Activated CD8-positive, alpha-beta memory T cell treated with anti-CD3 and anti-CD28 coated beads, Interleukin-2, amount 50 U/mL, for 4 hours (primary cell): ENCODE measurements around the gene ZNF25.
"Not testable (repeated sequence)": the region's sequence is repeated elsewhere in the genome, so short reads cannot be mapped to it uniquely, and the experiment has no call there.

Source experiments
- DNase-seq: peaks from one replicate; pipeline ENCODE4 v3.0.0-alpha.2; 2020

The ZNF25 gene

DNA sequence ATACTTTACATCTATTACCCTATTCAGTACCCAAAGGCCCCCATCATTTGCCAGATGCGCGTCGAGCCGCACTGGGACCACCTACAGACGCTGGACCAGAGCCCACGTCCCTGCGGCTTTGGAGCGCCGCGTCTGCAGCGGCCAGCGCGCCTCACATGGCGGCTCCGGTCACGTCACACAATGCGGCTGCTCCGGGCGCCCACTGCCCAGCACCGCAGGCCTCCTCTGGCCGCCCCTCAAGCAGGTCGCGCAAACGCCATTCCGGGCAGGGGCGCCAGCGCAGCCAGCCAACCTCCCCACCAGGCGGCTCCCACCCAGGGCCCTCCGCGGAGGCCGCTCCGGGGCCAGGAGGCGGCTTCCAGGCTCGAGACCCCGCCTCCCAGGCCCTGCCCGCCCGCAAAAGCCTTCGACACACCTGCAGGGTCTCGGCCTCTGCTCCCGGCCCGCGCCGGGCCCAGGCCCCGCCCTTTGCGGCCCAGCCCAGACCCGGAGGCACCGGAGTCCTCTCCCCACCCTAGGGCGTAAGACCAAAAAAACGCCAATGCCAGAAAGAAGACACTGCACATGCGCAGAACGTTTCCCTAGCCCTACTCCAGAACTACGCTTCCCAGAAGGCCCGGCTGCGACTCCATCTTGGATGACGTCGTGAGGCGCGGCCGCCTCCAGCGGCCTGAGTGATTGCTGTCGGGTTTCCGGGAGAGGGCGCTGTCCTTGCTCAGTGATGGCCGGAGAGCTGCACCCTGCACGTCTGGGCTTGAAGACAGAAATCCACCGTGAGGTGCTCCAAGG, at the start of gene ZNF25:
ZNF25 (minus strand) TSS at position 557 of the 789 bp plus-strand sequence. CDS start 4,925 bp downstream, outside the sequence.
- DNase-seq, result peak; percentile 97

DNA sequence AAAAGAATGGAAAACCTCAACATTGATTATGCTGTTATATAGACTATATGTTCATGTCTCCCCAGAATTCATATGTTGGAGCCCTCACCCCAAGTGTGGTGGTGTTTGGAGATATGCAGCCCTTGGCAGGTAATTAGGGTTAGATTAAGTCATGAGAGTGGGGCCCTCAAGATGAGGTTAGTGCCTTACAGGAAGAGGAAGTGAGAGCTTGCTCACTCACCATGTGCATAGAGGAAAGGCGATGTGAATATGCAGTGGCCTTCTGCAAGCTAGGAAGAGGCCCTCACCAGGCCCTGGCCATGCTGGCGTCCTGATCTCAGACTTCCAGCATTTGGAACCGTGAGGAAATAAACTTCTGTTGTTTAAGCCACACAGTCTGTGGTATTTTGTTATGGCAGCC, 48.8 kb upstream of the ZNF25 start:
- DNase-seq, result no peak

DNA sequence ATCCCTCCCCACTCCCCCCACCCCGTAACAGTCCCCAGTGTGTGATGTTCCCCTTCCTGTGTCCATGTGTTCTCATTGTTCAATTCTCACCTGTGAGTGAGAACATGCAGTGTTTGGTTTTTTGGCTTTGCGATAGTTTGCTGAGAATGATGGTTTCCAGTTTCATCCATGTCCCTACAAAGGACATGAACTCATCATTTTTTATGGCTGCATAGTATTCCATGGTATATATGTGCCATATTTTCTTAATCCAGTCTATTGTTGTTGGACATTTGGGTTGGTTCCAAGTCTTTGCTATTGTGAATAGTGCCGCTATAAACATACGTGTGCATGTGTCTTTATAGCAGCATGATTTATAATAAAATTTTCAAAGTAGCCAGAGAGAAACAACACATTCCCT, 42.7 kb upstream of the ZNF25 start:
- DNase-seq, result not testable (repeated sequence)

DNA sequence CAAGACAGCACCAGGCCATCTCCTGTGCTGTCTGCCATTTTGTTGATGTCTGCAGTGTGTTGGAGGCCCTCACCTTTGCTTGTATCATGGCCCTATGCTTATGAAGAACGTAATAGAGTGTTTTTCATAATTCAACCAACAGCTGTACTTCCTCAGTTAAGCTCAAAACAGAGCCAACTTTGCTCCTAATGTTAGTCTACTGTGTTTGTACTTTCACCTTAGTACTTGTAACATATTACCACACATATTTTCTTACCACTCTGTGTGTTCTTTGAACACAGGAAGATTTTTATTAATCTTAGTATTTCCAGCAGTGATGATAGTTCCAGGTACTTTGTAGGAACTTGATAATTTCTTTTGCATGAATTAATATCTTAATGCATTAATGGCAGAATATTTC, 39.9 kb upstream of the ZNF25 start:
- DNase-seq, result no peak

DNA sequence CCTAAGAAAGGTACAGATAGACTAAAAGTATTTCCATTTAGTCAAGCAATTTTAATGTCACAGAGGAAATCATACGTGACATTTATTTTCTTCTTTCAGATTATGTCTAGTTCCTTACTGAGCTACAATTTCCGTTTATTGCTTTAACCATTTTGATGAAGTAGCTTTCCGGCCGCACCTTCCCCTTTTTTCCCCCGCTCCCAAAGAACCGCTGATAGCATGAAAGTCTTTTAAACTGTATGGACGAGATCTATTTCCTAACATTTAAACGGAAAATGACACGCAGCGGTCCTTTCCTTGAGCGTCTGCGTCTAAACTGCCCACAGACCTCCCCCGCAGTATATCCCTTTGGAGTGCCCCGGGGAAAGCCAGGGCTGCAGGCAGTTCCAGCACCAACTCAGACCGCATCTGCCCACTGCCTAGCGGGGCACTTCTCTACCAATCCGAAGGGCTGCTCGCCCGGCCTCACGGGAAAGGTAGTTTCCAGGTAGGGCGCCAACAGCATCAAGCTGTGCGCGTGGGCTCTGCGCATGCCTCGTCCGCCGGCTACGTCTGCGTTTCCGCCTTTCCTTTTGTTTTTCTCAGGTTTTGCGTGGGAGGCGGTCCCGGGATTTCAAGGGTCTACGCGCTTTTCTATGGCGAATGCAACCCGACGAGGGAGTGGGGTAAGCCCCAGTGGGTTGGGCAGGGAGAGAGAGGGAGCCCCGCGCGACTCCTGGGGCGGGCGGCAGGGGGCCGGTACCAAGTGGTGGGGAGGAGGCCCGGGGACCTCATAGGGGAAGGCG, 33.9 kb upstream of the ZNF25 start, which contains the start of gene ZNF33A:
ZNF33A (plus strand) TSS at position 557 of the 785 bp plus-strand sequence. CDS start 1,667 bp downstream, outside the sequence.
- DNase-seq, result peak; percentile 89

DNA sequence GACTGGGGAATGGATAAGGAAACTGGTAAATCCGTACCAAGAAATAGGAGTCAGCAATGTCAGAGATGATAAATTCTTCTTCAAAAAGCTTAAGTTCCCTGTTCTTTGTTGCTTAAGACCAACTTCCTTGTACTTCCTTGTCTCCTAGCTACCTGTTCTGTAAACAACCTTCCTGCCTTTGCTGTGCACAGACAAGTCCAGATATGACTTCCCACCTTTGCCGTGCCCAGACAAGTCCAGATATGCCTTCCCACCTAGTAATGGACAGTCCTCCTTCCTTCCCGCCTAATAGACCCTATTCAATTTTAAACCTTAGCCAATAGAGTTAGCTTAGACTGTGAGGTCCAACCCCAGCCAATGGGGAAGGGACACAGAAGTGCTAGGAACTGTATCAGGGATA, 31.5 kb upstream of the ZNF25 start:
- DNase-seq, result no peak

DNA sequence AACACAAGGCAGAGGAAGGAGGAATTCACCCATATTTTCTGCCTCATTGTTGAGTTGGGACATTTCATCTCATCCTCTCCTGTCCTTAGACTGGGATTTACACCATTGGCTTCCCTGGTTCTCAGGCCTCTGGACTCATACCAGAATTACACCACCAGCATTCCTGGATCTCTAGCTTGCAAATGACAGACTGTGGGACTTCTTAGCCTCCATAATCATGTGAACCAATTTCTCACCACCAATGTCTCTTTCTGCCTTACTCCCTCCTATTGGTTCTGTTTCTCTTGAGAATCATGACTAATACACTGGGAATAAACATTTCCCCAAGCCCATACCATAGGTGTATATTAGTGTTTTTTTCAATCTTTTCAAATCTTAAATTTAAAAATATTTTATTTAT, 31.1 kb upstream of the ZNF25 start:
- no peak for DNase-seq

DNA sequence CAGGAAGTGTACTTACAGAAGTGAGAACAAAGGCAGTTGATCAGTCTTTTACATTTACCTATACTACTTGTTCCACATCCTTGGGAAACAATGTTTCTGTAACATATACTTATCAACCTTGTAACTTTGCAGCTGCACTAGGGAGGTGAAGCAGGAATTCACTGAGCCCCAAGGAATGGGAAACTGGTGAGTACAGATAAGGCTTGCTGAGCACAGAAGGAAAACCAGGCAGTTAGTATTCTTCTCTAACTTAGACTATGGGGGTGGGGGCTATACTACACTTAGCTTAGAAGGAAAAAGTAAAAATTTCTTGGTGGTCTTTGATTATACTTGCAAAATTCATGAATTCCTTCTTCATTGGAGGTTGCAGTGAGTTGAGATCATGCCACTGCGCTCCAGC, 27.1 kb upstream of the ZNF25 start:
- DNase-seq, result no peak

DNA sequence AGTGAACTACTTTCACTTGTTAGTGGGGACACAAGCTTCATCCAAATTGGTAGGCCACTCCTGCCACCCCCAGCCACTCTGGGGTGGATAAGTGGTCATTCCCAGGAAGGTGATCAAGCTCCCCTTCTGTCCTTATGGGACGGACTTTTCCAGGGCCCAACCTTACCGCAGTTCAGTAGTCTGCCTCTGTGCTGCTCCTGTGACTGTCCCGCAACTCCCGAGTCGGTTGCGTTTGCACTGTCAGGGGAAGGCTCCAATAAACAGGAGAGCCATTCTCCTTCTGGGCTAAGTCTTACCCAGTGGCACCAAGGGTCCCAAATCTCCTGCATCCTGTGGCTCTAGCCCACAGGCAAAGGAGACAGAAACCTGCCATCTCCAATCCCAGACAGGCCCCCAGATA, 26.6 kb upstream of the ZNF25 start:
- no peak for DNase-seq

DNA sequence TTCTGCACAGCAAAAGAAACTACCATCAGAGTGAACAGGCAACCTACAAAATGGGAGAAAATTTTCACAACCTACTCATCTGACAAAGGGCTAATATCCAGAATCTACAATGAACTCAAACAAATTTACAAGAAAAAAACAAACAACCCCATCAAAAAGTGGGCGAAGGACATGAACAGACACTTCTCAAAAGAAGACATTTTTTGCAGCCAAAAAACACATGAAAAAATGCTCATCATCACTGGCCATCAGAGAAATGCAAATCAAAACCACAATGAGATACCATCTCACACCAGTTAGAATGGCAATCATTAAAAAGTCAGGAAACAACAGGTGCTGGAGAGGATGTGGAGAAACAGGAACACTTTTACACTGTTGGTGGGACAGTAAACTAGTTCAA, 24.0 kb upstream of the ZNF25 start:
- not testable (repeated sequence) for DNase-seq

DNA sequence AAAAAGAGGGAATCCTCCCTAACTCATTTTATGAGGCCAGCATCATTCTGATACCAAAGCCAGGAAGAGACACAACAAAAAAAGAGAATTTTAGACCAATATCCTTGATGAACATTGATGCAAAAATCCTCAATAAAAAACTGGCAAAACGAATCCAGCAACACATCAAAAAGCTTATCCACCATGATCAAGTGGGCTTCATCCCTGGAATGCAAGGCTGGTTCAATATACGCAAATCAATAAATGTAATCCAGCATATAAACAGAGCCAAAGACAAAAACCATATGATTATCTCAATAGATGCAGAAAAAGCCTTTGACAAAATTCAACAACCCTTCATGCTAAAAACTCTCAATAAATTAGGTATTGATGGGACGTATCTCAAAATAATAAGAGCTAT, 22.5 kb upstream of the ZNF25 start:
- DNase-seq, result not testable (repeated sequence)

DNA sequence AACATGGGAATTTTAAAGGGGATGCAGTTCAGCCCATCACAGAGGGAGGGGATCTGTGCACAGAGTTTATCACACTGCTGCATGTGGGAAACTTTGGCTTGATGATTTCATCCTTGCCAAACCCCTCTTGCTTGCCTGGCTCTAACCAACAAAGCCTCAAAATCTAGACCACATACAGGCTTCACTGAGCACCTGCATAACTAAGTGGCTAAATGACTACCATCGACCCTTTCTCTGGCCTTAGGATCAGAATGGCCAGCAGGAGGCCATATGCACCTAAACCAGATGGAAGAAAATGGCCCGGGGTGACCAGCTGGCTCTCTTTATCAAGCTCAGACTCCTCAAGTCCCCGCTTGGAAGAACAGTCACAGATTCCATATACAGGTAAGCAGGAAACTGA, 15.6 kb upstream of the ZNF25 start:
- no peak for DNase-seq

DNA sequence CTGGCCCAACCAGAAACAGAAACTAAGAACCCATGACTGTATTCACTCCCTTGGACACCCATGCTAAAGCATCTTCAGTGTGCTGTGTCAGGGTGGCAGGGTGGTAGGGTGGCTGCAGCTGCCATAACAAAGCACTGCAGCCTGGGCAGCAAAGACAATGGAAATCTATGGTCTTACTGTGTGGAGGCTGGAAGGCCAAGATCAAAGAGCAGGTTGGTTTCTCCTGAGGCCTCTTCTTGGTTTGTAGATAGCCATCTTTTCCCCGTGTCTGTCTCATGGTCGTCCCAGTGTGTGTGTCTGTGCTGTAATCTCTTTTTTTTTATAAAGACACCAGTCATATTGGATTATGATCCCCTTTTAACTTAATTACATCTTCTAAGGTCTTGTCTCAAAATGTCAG, 15.2 kb upstream of the ZNF25 start:
- no peak for DNase-seq

DNA sequence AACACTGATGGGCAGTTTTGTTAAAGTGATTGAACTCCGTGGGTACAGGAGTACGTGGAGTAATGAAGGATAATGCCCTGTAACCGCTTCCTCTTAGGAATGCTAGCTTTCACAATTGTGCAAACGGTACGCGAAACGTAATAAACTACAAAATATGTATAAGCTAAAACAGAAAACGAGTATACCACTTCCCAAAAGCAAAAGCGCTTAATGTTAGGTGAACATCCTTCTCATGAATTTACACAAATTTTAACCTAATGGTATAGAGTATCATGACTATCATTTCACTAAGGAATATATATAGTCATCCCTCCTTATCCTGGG, 395 bp upstream of the ZNF25 start:
- no peak for DNase-seq

DNA sequence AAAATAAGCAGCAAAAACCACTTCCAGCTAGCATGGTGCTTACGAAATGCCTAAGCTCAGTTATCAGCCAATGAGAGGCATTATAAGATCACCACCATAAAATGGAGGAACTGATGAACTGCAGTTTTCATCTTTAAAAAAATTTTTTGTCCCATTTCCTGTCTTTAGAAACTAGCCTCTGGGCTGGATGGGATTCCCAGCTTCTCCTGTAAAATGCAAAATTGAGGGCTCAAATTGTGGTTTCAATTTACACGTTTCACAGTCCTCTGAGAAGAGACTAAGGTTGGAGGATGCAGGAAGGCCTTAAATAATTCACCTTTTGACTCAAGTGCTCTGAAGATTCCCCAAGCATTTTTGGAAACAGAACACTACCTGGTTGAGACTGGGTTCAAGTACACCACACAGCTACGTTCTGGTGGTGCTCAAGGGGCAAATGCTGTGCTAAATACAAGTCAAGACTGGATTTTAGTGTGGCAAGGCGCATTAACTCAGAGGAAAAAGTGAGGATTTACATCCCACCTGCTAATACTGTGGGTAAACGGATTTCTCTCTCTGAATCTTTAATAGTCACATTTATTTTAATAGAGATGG, 951 bp downstream of the ZNF25 start:
- no peak for DNase-seq

DNA sequence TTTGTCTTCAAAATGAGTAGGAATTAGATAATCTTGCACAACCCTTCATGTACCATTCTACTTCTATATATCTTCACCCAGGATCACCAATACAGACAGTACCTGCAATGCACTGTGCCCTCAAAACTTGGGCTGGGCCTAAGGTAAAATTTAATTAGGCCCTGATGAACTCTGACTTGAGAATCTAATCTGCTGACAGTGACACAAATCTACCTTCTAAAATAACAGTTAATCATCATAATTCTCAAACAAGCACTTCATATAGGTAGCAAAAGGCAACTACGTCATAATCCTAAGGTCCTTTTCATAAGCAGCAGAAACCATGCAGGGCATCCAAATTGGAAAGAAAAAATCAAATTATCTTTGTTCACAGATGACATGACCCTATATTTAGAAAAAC, 4.1 kb downstream of the ZNF25 start:
- no peak for DNase-seq

DNA sequence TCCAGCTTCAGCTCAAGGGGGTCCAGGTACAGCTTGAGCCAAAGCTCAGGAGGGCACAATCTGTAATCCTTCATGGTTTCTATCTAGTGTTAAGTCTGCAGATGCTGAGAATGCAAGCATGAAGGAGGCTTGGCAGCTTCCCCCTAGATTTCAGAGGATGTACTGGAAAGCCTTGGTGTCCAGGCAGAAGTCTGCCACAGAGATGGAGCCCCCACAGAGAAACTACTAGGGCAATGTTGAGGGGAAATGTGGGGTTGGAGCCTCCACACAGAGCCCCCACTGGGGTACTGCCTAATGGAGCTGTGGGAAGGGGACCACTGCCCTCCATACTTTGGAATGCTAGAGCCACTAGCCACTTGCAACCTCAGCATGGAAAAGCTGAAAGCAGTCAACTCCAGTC, 11.4 kb downstream of the ZNF25 start:
- no peak for DNase-seq

DNA sequence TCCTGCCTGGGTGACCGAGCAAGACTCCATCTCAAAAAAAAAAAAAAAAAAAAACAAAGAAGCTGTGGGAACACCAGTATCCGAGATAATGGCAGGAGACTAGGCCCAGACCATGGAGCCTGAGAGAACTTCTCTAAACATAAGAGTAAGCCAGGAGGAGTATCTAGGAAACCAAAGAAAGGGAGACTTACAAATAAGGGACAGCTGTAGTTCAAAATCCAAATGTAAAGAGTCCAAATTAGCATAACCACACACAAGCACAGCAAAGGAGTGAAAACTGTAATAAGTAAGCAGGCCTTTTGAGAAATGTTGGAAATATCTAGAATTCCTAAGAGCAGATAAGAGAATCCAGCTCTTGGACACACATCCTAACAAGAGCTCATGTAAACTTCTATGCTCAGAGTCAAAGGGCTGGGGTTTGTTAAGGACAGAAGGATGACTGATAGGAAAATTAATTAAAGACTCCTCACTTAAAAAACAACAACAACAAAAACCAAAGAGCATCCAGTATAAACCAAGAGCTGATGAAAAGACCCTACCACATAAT, 15.8 kb downstream of the ZNF25 start:
- no peak for DNase-seq

DNA sequence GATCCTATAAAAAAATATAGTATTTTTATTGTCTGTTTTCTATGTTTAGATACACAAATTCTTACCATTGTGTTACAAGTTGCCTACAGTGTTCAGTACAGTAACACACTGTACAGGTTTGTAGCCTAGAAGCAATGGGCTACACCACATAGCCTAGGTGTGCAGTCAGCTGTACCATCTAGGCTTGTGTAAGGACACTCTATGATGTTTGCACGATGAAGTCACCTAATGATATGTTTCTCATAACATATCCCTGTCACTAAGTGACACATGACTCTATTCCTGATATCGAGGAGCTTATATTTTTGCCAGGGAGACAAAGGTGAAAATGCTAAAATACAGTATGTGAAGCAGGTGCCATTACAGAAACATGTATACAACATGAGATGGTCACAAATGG, 18.6 kb downstream of the ZNF25 start:
- DNase-seq, result no peak

DNA sequence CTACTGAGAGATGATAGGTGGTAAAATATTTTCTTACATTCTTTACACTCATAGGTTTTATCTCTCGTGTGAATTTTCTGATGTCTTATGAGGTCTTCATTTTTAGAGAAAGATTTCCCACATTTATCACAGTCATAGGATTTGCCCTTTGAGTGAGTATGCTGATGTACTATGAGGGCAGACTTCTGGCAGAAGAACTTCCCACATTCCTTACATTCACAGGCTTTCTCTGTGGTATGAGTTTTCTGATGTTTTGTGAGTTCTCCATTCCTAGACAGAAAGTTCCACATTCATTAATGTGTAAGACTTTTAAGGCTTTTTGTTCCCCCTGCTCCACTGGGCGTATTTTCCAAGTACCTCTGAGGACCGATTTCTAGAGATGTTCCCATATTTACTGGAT, 23.5 kb downstream of the ZNF25 start:
- DNase-seq, result no peak

DNA sequence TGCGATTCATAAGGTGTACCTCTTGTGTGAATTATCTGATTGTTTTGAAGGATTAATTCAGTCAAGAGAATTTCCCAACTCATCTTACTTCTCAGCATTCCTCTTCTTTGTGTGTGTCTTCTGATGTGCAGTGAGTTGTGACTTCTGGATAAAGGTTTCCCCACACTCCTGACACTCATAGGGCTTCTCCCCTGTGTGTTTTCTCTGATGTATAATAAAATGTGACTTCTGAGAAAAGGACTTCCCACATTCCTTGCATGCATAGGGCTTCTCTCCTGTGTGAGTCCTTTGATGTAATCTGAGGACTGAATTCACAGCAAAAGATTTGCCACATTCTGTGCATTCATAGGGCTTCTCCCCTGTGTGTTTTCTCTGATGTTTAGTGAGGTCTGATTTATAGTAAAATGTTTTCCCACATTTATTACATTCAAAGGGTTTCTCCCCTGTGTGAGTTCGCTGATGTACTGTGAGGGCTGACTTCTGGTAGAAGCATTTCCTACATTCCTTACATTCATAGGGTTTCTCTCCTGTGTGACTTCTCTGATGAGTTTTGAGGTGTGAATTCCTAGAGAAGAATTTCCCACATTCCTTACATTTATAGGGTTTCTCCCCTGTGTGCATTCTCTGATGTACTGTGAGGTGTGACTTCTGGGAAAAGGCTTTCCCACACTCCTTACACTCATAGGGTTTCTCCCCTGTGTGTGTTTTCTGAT, 24.2 kb downstream of the ZNF25 start:
- no peak for DNase-seq

DNA sequence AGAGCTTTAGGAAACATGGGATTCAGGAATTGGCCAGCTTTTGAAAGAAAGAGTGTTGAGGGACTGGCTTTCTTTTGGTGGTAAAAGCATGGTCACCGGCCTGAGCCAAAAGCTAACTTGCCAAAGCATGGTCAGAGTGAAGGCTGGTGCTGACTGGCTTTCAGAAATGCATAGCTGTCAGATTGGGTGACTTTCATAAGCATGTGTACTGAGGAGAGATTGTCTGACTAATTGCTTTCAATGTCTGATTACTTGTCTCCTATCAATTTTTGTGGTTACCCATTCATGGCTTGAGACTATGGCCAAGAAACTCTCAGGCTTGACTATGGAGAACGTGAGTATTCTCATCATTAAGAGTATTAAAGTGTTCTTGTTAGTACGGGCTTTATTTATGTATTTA, 28.2 kb downstream of the ZNF25 start:
- DNase-seq, result no peak

DNA sequence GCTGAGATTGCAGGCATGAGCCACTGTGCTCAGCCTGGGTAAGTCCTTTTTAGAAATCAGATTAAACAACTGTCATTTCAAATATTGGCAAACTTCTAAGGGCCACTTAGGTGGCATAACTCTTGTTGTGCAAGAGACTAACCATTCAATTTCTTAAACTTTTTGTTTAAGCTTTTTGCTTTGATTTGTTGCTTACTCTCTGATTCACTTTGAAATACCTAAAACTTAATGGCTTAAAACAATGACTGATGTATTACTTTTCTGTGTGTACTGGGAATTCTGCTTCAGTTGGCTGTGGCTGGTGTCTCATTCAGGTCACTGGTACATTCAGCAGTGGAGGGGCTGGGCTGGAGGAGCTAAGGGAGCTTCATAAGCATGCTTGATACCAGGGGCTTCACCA, 28.9 kb downstream of the ZNF25 start:
- DNase-seq, result no peak
